Brain microvascular endothelial cell (primary cell): Measurements from ENCODE around the gene MMP24OS.
"Not testable (repeated sequence)": the region's sequence is repeated elsewhere in the genome, so short reads cannot be mapped to it uniquely, and the experiment has no call there.

Source experiments
- DNase-seq: peaks from one replicate; pipeline ENCODE4 v3.0.0-alpha.2; 2020
- H3K27ac ChIP-seq: fragments of 250-450 bp; sonication (Bioruptor Pico); 2 replicates; pipeline ENCODE4 v1.5.1; 2020; ENCODE audit warnings: mild to moderate bottlenecking, moderate library complexity
- H3K27me3 ChIP-seq: fragments of 250-450 bp; sonication (Bioruptor Pico); replicated peaks from 2 replicates; pipeline ENCODE4 v1.5.1; 2020; ENCODE audit warnings: mild to moderate bottlenecking
- H3K36me3 ChIP-seq: fragments of 250-450 bp; sonication (Bioruptor Pico); replicated peaks from 2 replicates; pipeline ENCODE4 v1.5.1; 2020; ENCODE audit warnings: mild to moderate bottlenecking
- H3K4me3 ChIP-seq: 2 replicates; pipeline ENCODE4 v1.5.1; 2011; ENCODE audit warnings: low read depth, mild to moderate bottlenecking, control low read depth, low read length, moderate library complexity
- in situ Hi-C: cut with HindIII; loops from 2 replicates; pipeline ENCODE4 v1.10.0; 2017; ENCODE audit warnings: low sequenced_read_pairs, low pct_ligation_motif_present
- TF ChIP-seq, protein P1 (sequence below): IDR thresholded peaks from 2 replicates; pipeline ENCODE4 v1.5.1; 2011; ENCODE audit warnings: low read depth, mild to moderate bottlenecking, moderate library complexity, low read length, control low read depth, inconsistent platforms; ENCODE audit errors: missing control alignments

Gene MMP24OS

DNA sequence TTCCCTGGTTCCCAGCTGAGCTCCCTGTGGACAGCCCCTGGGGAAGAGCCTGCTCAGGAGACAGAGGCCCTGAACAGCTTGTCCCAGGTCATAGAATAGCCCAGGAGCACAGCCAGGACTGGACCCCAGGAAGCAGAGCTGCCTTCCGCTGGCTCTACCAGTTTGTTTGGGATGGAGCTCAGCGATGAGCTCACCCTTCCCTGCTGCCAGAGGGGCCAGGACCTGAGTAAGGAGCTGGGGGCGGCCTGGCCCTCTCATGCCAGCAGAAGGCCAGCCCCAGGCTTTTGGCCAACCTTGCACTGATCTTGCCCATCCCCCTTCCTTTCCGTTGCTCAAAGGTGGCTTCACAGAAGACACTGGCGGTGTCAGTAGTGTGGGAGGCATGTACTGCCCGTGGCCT is 17.5 kb downstream of the MMP24OS start:
- H3K4me3 ChIP-seq, result no peak overlapping the region
- H3K36me3 ChIP-seq, result no peaks in the 10 kb centered on the region
- in situ Hi-C loops, result no loop called here
- H3K27me3 ChIP-seq, result no peaks in the 10 kb centered on the region
- TF ChIP-seq, protein P1, sequence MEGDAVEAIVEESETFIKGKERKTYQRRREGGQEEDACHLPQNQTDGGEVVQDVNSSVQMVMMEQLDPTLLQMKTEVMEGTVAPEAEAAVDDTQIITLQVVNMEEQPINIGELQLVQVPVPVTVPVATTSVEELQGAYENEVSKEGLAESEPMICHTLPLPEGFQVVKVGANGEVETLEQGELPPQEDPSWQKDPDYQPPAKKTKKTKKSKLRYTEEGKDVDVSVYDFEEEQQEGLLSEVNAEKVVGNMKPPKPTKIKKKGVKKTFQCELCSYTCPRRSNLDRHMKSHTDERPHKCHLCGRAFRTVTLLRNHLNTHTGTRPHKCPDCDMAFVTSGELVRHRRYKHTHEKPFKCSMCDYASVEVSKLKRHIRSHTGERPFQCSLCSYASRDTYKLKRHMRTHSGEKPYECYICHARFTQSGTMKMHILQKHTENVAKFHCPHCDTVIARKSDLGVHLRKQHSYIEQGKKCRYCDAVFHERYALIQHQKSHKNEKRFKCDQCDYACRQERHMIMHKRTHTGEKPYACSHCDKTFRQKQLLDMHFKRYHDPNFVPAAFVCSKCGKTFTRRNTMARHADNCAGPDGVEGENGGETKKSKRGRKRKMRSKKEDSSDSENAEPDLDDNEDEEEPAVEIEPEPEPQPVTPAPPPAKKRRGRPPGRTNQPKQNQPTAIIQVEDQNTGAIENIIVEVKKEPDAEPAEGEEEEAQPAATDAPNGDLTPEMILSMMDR, result no peak
- no peak for DNase-seq
- no peak overlapping the region for H3K27ac ChIP-seq

DNA sequence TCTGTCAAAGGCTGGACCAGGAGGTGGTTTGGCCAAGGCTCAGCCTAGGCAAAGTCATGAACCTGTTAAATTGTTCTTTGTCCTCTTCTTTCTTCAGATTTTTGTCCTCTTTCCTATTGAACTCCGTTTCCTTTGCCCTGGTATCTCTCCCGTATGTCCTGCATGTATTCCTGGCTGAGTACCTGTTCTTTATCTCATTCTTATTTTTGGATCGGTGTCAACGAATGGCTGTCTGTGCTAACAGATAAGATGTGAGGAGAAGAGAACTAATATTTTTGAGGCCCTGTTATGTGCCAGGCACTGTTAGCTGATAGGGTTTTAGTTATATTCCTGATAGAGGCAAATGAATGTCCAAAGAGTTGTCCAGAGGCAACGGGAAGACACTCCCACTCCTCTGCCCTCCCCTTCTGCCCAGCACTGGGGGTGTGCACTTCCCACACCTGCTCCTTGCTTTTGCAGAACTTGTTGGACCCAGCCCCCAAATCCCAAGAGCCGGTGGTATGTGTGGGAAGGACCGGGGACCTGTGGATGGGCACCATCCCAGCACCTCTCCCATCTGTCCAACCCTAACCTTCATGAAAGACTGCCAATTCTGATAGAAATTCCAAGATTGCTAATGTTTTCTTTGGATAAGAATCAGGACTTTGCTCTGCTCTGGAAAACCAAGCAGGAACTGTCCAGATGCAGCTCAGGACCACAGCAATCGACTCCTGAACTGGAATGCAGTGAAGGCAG is 20.6 kb downstream of the MMP24OS start:
- no peak for DNase-seq
- Histone ChIP-seq H3K27ac (no peak overlapping the region), H3K36me3 (no peaks in the 10 kb centered on the region), H3K27me3 (no peaks in the 10 kb centered on the region), H3K4me3 (no peak overlapping the region)
- in situ Hi-C loops, result no loop called here
- TF ChIP-seq, protein P1, result no peak

DNA sequence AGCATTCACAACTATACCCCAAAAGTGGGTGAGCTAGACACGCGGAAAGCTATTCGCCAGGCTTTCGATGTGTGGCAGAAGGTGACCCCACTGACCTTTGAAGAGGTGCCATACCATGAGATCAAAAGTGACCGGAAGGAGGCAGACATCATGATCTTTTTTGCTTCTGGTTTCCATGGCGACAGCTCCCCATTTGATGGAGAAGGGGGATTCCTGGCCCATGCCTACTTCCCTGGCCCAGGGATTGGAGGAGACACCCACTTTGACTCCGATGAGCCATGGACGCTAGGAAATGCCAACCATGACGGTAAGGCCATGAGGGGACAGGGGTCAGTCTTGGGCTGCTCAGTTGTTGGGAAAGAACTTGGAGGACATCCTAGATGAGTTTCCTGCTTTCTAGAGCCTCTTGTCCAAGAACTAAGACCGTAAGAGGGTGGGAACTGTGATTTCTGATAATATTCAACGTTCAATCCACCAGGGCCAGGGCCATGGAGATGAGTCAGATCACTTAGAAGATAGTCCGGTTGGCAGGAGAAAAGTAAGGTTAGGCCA is 23.4 kb downstream of the MMP24OS start:
- no peaks in the 10 kb centered on the region for H3K36me3 ChIP-seq

DNA sequence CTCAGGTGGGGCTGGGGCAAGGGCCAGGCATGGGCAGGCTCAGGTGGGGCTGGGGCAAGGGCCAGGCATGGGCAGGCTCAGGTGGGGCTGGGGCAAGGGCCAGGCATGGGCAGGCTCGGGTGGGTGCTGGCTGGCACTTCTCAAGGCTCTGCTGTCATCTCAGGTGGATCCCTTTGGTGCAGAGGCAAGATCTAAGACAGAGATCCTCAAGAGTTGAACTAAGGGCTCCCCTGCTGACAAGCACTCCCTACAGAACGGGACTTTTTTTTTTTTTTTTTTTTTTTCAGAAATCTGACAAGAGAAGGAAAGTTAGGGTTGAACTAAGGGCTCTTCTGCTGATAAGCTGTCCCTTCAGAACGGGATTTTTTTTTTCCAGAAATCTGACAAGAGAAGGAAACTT is 24.9 kb downstream of the MMP24OS start:
- TF ChIP-seq, protein P1, result no peak
- Histone ChIP-seq H3K36me3 (no peaks in the 10 kb centered on the region), H3K27ac (no peak overlapping the region), H3K4me3 (no peak overlapping the region), H3K27me3 (no peaks in the 10 kb centered on the region)
- in situ Hi-C loops, result no loop called here
- DNase-seq, result no peak

More for the DNA sequence above, 23.4 kb downstream of the MMP24OS start:
- Histone ChIP-seq H3K27ac (no peak overlapping the region), H3K27me3 (no peaks in the 10 kb centered on the region), H3K4me3 (no peak overlapping the region)
- DNase-seq, result no peak
- in situ Hi-C loops, result no loop called here
- TF ChIP-seq, protein P1, result no peak

DNA sequence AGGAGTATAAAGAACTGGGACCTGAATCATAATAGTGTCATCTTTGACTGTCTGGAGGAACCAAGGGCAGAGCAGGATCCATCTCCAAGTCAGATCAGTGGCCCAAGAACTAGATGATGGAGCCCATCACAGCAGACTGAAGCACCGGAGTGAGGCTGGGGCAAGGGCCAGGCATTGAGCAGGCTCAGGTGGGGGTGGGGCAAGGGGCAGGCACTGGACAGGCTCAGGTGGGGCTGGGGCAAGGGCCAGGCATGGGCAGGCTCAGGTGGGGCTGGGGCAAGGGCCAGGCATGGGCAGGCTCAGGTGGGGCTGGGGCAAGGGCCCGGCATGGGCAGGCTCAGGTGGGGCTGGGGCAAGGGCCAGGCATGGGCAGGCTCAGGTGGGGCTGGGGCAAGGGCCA is 25.3 kb downstream of the MMP24OS start:
- H3K4me3 ChIP-seq, DNase-seq, H3K36me3 ChIP-seq, H3K27ac ChIP-seq, in situ Hi-C loops, H3K27me3 ChIP-seq: not testable (repeated sequence)

DNA sequence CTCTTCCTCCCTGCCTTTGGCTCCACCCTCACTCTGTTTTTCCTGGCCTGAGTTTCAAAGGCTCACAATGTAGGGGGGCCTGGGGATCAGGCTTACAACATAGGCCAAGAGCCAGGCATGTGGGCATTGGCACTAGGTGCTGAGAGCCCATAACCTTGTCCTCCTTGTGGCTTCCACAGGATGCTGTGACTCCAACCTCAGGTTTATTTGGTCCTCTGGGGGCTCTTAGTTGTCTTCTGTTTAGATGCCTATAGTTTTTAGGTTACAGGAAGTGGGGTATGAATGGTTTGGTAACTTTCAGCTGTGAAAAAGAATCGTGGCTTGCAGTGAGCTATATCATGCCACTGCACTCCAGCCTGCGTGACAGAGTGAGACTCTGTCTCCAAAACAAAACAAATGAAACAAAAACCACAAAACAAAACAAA is 25.9 kb downstream of the MMP24OS start:
- DNase-seq, result no peak
- Histone ChIP-seq H3K4me3 (no peak overlapping the region), H3K36me3 (no peaks in the 10 kb centered on the region), H3K27me3 (no peaks in the 10 kb centered on the region), H3K27ac (no peak overlapping the region)
- TF ChIP-seq, protein P1, result no peak
- in situ Hi-C loops, result no loop called here
